ENCODE results near the gene SHCBP1. TPM values are rescaled to one million over a fixed set of nuclear protein-coding genes. Genes with fewer than 3 reads are reported as not detected.

Gene SHCBP1
- total RNA-seq, 3 donors from 2014 or later: 0.63 to 7.7 (median 2.3) TPM

DNA sequence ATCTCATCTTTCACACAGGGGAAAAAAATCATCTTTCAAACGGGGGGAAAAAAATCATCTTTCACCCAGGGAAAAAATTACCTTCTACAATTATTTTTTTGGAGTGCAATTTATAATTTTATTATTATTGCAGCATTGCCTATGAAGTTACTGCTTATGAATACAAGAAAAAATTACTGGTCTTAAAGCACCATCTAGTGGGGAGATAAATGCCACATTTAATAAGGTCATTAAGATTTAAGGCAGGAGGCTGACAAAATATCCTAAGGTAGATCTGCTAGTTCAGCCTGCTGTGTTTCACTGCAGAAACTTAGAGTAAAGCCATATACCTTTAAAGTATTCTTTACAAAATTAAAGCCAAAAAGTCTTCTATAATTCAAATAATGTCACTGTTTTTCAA lies 13.7 kb downstream of the SHCBP1 start:
- no peak for TF ChIP-seq CTCF (IDR thresholded peaks at IDR 0.05)
- Histone ChIP-seq H3K9me3 (no peaks in the 10 kb centered on the region), H3K4me1 (ENCODE audit: low read depth) (no peaks in the 10 kb centered on the region), H3K4me3 (no peak overlapping the region), H3K36me3 (ENCODE audit: low read depth) (no peaks in the 10 kb centered on the region)
- DNase-seq (no peak), ATAC-seq (no peak)
- intact Hi-C loops (cut with DNase I, micrococcal nuclease): no loop called here

DNA sequence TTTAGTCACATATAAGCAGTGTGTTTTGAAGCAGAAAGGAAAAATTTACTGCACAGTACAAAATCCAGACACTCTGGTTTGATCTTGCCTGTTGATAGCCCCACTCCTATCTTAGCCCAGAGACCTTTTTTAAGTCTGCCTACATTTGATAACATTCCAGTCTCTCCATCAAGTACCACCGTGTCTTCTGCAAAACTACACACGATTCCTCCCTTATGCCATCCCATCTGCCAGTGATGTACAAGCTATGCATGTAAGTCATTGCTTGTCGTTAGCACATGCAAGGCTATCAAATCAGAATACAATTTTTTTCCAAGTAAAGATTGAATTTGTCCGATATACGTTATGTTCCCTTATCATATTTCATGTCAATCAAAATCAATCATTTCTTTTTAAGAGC lies 14.9 kb downstream of the SHCBP1 start:
- DNase-seq (no peak), ATAC-seq (no peak)
- intact Hi-C loops (cut with DNase I, micrococcal nuclease): no loop called here
- no peaks in the 10 kb centered on the region for H3K4me1 ChIP-seq (ENCODE audit: low read depth)
- TF ChIP-seq CTCF (IDR thresholded peaks at IDR 0.05): no peak
- no peaks in the 10 kb centered on the region for H3K9me3 ChIP-seq
- H3K4me3 ChIP-seq: no peak overlapping the region
- H3K36me3 ChIP-seq (ENCODE audit: low read depth): no peaks in the 10 kb centered on the region

GRCh38 chr16:46591257-46591656 lies 29.9 kb downstream of the SHCBP1 start:
- H3K36me3 ChIP-seq (ENCODE audit: low read depth): no peaks in the 10 kb centered on the region
- peaks cover 6% of the 10 kb centered on the region for H3K9me3 ChIP-seq
- no peak for DNase-seq
- intact Hi-C loops (cut with DNase I, micrococcal nuclease): no loop called here
- TF ChIP-seq CTCF (IDR thresholded peaks at IDR 0.05): no peak
- no peak for ATAC-seq
- H3K4me3 ChIP-seq: no peak overlapping the region
- H3K4me1 ChIP-seq (ENCODE audit: low read depth): no peaks in the 10 kb centered on the region

- H3K36me3 ChIP-seq (ENCODE audit: low read depth): no peaks in the 10 kb centered on the region
- no peak for TF ChIP-seq CTCF (IDR thresholded peaks at IDR 0.05)
- H3K4me1 ChIP-seq (ENCODE audit: low read depth): no peaks in the 10 kb centered on the region
- ATAC-seq: no peak
- no peak overlapping the region for H3K4me3 ChIP-seq
- no peak for DNase-seq
- H3K9me3 ChIP-seq: peaks cover 12% of the 10 kb centered on the region
- intact Hi-C loops (cut with DNase I, micrococcal nuclease): no loop called here
These were observed 35.1 kb downstream of the SHCBP1 start for GRCh38 chr16:46586011-46586577.

GRCh38 chr16:46583036-46583435 lies 38.1 kb downstream of the SHCBP1 start:
- intact Hi-C loops (cut with DNase I, micrococcal nuclease): no loop called here

More at GRCh38 chr16:46583036-46583435, 38.1 kb downstream of the SHCBP1 start:
- H3K36me3 ChIP-seq (ENCODE audit: low read depth): no peaks in the 10 kb centered on the region
- peaks cover 12% of the 10 kb centered on the region for H3K9me3 ChIP-seq
- TF ChIP-seq CTCF (IDR thresholded peaks at IDR 0.05): no peak
- H3K4me3 ChIP-seq: no peak overlapping the region
- ATAC-seq (no peak), DNase-seq (no peak)
- H3K4me1 ChIP-seq (ENCODE audit: low read depth): no peaks in the 10 kb centered on the region

Data from mucosa of descending colon (tissue), 3 donors.